Fibroblast of the aortic adventitia (primary cell): ENCODE data around the gene MARF1. TPM values are rescaled to one million over a fixed set of nuclear protein-coding genes. Genes with fewer than 3 reads are reported as not detected.

Experiments used
- DNase-seq: peaks from one replicate; pipeline ENCODE4 v3.0.0-alpha.2; 2010; ENCODE audit warnings: low read depth
- H3K4me3 ChIP-seq: 2 replicates; pipeline ENCODE4 v1.5.1; 2011; ENCODE audit warnings: low read depth, mild to moderate bottlenecking, control low read depth, low read length, moderate library complexity
- CTCF ChIP-seq: IDR thresholded peaks from 2 replicates; pipeline ENCODE4 v1.5.1; 2011; ENCODE audit warnings: mild to moderate bottlenecking, low read length, control low read depth, inconsistent platforms; ENCODE audit not compliant: insufficient read depth
- total RNA-seq: library from RNA; depleted of rRNA; stranded (reverse); fragments of >200 nt; gene quantifications from 2 replicates; pipeline ENCODE4 v1.2.3, GENCODE V29; 2012; ENCODE audit warnings: low replicate concordance

Gene MARF1
- total RNA-seq, 1 donor = 27.1 TPM

GRCh38 chr16:15592324-15592723 is 50.6 kb downstream of the MARF1 start:
- DNase-seq = no peak
- H3K4me3 ChIP-seq = no peak overlapping the region
- no peak for TF ChIP-seq CTCF

- TF ChIP-seq CTCF = no peak
- no peak overlapping the region for H3K4me3 ChIP-seq
- no peak for DNase-seq
Measured at GRCh38 chr16:15587152-15587825, 55.7 kb downstream of the MARF1 start.

GRCh38 chr16:15586716-15587115 is 56.2 kb downstream of the MARF1 start:
- no peak for DNase-seq
- TF ChIP-seq CTCF = no peak
- no peak overlapping the region for H3K4me3 ChIP-seq

GRCh38 chr16:15585956-15586355 is 57.0 kb downstream of the MARF1 start:
- TF ChIP-seq CTCF = no peak
- DNase-seq = no peak
- H3K4me3 ChIP-seq = no peak overlapping the region

- no peak for TF ChIP-seq CTCF
- no peak overlapping the region for H3K4me3 ChIP-seq
- DNase-seq = no peak
Measured at GRCh38 chr16:15583526-15583925, 59.4 kb downstream of the MARF1 start.

- no peak for TF ChIP-seq CTCF
- no peak for DNase-seq
- no peak overlapping the region for H3K4me3 ChIP-seq
Measured at GRCh38 chr16:15581127-15581815, 61.7 kb downstream of the MARF1 start.
